SK-N-SH (cell line): Measurements from ENCODE around the gene PCDHGA1. TPM values are rescaled to one million over a fixed set of nuclear protein-coding genes. Genes with fewer than 3 reads are reported as not detected.

Source experiments
- CHD2 ChIP-seq: fragments of 150-350 bp; IDR thresholded peaks from 2 replicates; pipeline ENCODE4 v1.6.1; 2018; ENCODE audit warnings: low read length; ENCODE audit not compliant: partially characterized antibody
- ELF1 ChIP-seq: IDR thresholded peaks from 2 replicates; pipeline ENCODE4 v1.4.0; 2012
- FOXJ3 ChIP-seq: sonication (generic); formaldehyde crosslinking; IDR thresholded peaks from 2 replicates; pipeline ENCODE4 v1.5.1; 2020; ENCODE audit warnings: mild to moderate bottlenecking, missing genetic modification reagents
- FOXM1 ChIP-seq: IDR thresholded peaks from 2 replicates; pipeline ENCODE4 v1.4.0; 2012; ENCODE audit warnings: low read depth, mild to moderate bottlenecking
- GABPA ChIP-seq: IDR thresholded peaks from 2 replicates; pipeline ENCODE4 v1.4.0; 2012; ENCODE audit warnings: low read depth, mild to moderate bottlenecking
- GATA2 ChIP-seq: sonication (generic); formaldehyde crosslinking; IDR thresholded peaks from 2 replicates; pipeline ENCODE4 v1.5.0; 2020; ENCODE audit warnings: mild to moderate bottlenecking, missing genetic modification reagents
- JUND ChIP-seq: IDR thresholded peaks from 2 replicates; pipeline ENCODE4 v1.4.0; 2012
- MEF2A ChIP-seq: IDR thresholded peaks from 2 replicates; pipeline ENCODE4 v1.4.0; 2012; ENCODE audit warnings: low read depth, borderline replicate concordance
- MXI1 ChIP-seq: IDR thresholded peaks from 2 replicates; pipeline ENCODE4 v1.6.1; 2012; ENCODE audit warnings: mild to moderate bottlenecking, low read depth, low read length, improper control_type of control experiment
- PBX3 ChIP-seq: IDR thresholded peaks from 2 replicates; pipeline ENCODE4; 2012
- POLR2AphosphoS5 ChIP-seq: IDR thresholded peaks from 2 replicates; pipeline ENCODE4 v1.6.1; 2012; ENCODE audit warnings: low read depth, low read length
- RFX5 ChIP-seq: IDR thresholded peaks from 2 replicates; pipeline ENCODE4 v1.6.1; 2012; ENCODE audit warnings: mild to moderate bottlenecking, improper control_type of control experiment, low read length
- SIN3A ChIP-seq: IDR thresholded peaks from 2 replicates; pipeline ENCODE4 v1.6.1; 2012; ENCODE audit warnings: low read depth, mild to moderate bottlenecking, low read length, moderate library complexity, borderline replicate concordance
- TAF1 ChIP-seq: IDR thresholded peaks from 2 replicates; pipeline ENCODE4 v1.6.1; 2012; ENCODE audit warnings: low read depth, mild to moderate bottlenecking, low read length, moderate library complexity, borderline replicate concordance
- TCF12 ChIP-seq: IDR thresholded peaks from 2 replicates; pipeline ENCODE4 v1.4.0; 2012
- USF1 ChIP-seq: IDR thresholded peaks from 2 replicates; pipeline ENCODE4 v1.4.0; 2012; ENCODE audit warnings: low read depth, borderline replicate concordance
- ZBTB33 ChIP-seq: IDR thresholded peaks from 2 replicates; pipeline ENCODE4 v1.4.0; 2012; ENCODE audit warnings: low read depth, borderline replicate concordance
- polyA plus RNA-seq, 3 experiments: library from polyadenylated mRNA; depleted of rRNA; stranded (reverse); fragments of >200 nt; gene quantifications; 2 replicates each; pipeline ENCODE4 v1.2.3, GENCODE V29; 2012
- TF ChIP-seq, protein P1 (sequence below): fragments of 200-600 bp; sonication (generic); IDR thresholded peaks from 2 replicates; pipeline ENCODE4 v1.6.1; 2017; ENCODE audit warnings: antibody characterized with exemption, mild to moderate bottlenecking, moderate library complexity
- TF ChIP-seq, protein P2 (sequence below): IDR thresholded peaks from 2 replicates; pipeline ENCODE4 v1.6.1; 2012; ENCODE audit warnings: mild to moderate bottlenecking, low read depth, low read length, moderate library complexity
- TF ChIP-seq, protein P3 (sequence below): IDR thresholded peaks from 2 replicates; pipeline ENCODE4 v1.4.0; 2012; ENCODE audit warnings: low read depth

PCDHGA1 gene
- polyA plus RNA-seq, 1 of the 3 experiments (the other 2 are of a cell fraction): 1.2 TPM

GRCh38 chr5:141557681-141558136 lies 227.4 kb downstream of the PCDHGA1 start (continued):
- TF ChIP-seq, protein P1, sequence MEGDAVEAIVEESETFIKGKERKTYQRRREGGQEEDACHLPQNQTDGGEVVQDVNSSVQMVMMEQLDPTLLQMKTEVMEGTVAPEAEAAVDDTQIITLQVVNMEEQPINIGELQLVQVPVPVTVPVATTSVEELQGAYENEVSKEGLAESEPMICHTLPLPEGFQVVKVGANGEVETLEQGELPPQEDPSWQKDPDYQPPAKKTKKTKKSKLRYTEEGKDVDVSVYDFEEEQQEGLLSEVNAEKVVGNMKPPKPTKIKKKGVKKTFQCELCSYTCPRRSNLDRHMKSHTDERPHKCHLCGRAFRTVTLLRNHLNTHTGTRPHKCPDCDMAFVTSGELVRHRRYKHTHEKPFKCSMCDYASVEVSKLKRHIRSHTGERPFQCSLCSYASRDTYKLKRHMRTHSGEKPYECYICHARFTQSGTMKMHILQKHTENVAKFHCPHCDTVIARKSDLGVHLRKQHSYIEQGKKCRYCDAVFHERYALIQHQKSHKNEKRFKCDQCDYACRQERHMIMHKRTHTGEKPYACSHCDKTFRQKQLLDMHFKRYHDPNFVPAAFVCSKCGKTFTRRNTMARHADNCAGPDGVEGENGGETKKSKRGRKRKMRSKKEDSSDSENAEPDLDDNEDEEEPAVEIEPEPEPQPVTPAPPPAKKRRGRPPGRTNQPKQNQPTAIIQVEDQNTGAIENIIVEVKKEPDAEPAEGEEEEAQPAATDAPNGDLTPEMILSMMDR: peak; percentile 93
- TF ChIP-seq, protein P2, sequence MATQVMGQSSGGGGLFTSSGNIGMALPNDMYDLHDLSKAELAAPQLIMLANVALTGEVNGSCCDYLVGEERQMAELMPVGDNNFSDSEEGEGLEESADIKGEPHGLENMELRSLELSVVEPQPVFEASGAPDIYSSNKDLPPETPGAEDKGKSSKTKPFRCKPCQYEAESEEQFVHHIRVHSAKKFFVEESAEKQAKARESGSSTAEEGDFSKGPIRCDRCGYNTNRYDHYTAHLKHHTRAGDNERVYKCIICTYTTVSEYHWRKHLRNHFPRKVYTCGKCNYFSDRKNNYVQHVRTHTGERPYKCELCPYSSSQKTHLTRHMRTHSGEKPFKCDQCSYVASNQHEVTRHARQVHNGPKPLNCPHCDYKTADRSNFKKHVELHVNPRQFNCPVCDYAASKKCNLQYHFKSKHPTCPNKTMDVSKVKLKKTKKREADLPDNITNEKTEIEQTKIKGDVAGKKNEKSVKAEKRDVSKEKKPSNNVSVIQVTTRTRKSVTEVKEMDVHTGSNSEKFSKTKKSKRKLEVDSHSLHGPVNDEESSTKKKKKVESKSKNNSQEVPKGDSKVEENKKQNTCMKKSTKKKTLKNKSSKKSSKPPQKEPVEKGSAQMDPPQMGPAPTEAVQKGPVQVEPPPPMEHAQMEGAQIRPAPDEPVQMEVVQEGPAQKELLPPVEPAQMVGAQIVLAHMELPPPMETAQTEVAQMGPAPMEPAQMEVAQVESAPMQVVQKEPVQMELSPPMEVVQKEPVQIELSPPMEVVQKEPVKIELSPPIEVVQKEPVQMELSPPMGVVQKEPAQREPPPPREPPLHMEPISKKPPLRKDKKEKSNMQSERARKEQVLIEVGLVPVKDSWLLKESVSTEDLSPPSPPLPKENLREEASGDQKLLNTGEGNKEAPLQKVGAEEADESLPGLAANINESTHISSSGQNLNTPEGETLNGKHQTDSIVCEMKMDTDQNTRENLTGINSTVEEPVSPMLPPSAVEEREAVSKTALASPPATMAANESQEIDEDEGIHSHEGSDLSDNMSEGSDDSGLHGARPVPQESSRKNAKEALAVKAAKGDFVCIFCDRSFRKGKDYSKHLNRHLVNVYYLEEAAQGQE: no peak
- TF ChIP-seq MEF2A (no peak), FOXJ3 (CRISPR knock-in tag) (peak; percentile 83), ZBTB33 (no peak), CHD2 (peak; percentile 87), TCF12 (peak; percentile 62), RFX5 (peak; percentile 95), JUND (peak; percentile 54), MXI1 (peak; percentile 68), PBX3 (peak; percentile 41), SIN3A (0 out of 2 replicates have a peak, but pooled peaks have one; percentile 44), GATA2 (no peak), USF1 (no peak), GABPA (no peak), FOXM1 (no peak), TAF1 (peak; percentile 82), ELF1 (no peak), POLR2AphosphoS5 (peak; percentile 71)
- TF ChIP-seq, protein P3, sequence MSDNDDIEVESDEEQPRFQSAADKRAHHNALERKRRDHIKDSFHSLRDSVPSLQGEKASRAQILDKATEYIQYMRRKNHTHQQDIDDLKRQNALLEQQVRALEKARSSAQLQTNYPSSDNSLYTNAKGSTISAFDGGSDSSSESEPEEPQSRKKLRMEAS: peak; percentile 83
